Measurements from ENCODE around the gene VEGFB. TPM values are rescaled to one million over a fixed set of nuclear protein-coding genes. Genes with fewer than 3 reads are reported as not detected.

The VEGFB gene
- polyA plus RNA-seq, 3 donors, result 0.40 to 5.6 TPM; not detected in 1

DNA sequence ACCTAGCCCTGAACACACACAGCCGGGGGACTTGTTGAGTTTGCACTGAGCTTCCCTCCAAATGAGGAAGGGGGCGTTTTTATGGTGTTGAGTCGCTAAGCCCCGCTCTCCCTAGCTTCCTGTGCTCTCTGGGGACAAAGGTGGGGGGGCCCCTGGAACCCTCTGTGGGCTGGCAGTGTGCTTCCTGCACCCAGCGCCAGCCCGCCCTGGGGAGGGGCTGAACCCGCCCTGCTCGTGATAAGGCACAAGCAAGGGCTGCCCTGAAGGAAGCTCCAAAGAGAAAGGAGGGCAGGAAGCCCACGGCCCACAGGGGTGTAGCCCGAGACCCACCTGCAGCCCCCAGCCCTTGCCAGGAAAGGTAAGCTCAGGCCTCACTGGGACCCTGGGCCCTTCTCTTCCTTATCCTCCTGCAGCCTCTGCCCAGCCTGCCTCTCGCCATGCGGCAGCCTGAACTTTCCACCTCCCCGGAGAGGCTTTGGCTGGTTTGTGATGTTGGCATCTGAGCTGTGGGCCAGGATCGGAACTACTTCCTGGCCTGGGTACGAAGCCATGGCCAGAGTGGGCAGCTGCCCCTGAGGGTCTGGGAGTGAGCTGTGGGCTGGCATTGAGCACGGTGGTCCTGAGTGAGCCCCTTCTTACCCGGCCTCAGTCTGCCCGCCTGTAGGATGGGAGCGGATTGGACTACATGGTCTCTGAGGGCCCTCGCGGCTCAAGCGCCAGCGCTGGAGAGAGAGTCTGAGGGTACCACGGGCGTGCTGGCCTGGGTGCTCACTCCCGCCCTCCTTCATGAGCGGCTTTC is 27.7 kb upstream of the VEGFB start, which contains the start of gene FERMT3:
FERMT3 (plus strand) TSS at position 265 of the 799 bp plus-strand sequence. CDS start 644 bp downstream, outside the sequence.
- H3K4me1 Mint-ChIP-seq, result peaks cover 45% of the 10 kb centered on the region
- TF ChIP-seq, protein P1, sequence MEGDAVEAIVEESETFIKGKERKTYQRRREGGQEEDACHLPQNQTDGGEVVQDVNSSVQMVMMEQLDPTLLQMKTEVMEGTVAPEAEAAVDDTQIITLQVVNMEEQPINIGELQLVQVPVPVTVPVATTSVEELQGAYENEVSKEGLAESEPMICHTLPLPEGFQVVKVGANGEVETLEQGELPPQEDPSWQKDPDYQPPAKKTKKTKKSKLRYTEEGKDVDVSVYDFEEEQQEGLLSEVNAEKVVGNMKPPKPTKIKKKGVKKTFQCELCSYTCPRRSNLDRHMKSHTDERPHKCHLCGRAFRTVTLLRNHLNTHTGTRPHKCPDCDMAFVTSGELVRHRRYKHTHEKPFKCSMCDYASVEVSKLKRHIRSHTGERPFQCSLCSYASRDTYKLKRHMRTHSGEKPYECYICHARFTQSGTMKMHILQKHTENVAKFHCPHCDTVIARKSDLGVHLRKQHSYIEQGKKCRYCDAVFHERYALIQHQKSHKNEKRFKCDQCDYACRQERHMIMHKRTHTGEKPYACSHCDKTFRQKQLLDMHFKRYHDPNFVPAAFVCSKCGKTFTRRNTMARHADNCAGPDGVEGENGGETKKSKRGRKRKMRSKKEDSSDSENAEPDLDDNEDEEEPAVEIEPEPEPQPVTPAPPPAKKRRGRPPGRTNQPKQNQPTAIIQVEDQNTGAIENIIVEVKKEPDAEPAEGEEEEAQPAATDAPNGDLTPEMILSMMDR (IDR thresholded peaks at IDR 0.05), result no peak
- peak within 1 kb of the TSS; percentile 97 to 99 (median 98) for H3K27ac Mint-ChIP-seq
- H3K36me3 ChIP-seq (replicated peaks in 1 of 2; ENCODE audit: control insufficient read depth in 1 of 2, insufficient read depth in 2 of 2, low read length in 2 of 2), result peaks cover 59 to 61% of the 10 kb centered on the region in 2 donors
- peaks cover 59% of the 10 kb centered on the region for H3K79me2 ChIP-seq (ENCODE audit: insufficient read depth, low read length)
- peak within 1 kb of the TSS; percentile 18 for H2AFZ ChIP-seq (ENCODE audit: insufficient read depth, low read depth, low read length, poor library complexity, severe bottlenecking)
- H3K4me3 Mint-ChIP-seq, result peak within 1 kb of the TSS; percentile 98
- DNase-seq, result peak; percentile 73 to 83 (median 80)
- H3K27me3 ChIP-seq (ENCODE audit: control insufficient read depth in 2 of 2, insufficient read depth in 2 of 2, low read length in 2 of 2), result no peaks in the 10 kb centered on the region
- H3K9me3 ChIP-seq (replicated peaks in 1 of 2; ENCODE audit: control insufficient read depth in 1 of 2, insufficient read depth in 1 of 2, low read length in 2 of 2), result no peaks in the 10 kb centered on the region
- peaks cover 45% of the 10 kb centered on the region for H4K20me1 ChIP-seq (ENCODE audit: insufficient read depth, low read length)
- H3K9ac ChIP-seq (ENCODE audit: insufficient read depth, low read length, poor library complexity, severe bottlenecking), result peak within 1 kb of the TSS; percentile 97
- WGBS (ENCODE audit: insufficient coverage), result 1% methylated on average over 22 of the region's 27 CpGs
- H3K27ac ChIP-seq (ENCODE audit: low read depth in 1 of 2, low read length in 2 of 2), result peak within 1 kb of the TSS; percentile 98 to 99
- no peaks in the 10 kb centered on the region for H3K27me3 Mint-ChIP-seq (ENCODE audit: low read depth in 3 of 3)
- H3K4me2 ChIP-seq (replicated peaks; ENCODE audit: extremely low read depth, low read length, poor library complexity, severe bottlenecking), result peak within 1 kb of the TSS; percentile 94
- H3K4me3 ChIP-seq (replicated peaks in 1 of 3; ENCODE audit: low read depth in 2 of 3, low read length in 3 of 3), result peak within 1 kb of the TSS; percentile 62 to 100 (median 98)
- H3K9me3 Mint-ChIP-seq, result peaks cover 0 to 1% (median 0%) of the 10 kb centered on the region in 7 donors
- H3K36me3 Mint-ChIP-seq, result peaks cover 58 to 61% of the 10 kb centered on the region in 2 donors
- peaks cover 43 to 55% of the 10 kb centered on the region in 2 donors for H3K4me1 ChIP-seq (ENCODE audit: control insufficient read depth in 1 of 2, insufficient read depth in 2 of 2, low read length in 2 of 2)
- intact Hi-C loops (cut with micrococcal nuclease), result loop anchor here (1.0 to 5.0 kb wide), 4 partner anchors 20 to 99 kb away; partner anchors contain the start of genes ESRRA (in 2 of the 2), FKBP2 (in 2 of the 2), NUDT22 (in 1 of the 2) and TRPT1 (in 1 of the 2)

DNA sequence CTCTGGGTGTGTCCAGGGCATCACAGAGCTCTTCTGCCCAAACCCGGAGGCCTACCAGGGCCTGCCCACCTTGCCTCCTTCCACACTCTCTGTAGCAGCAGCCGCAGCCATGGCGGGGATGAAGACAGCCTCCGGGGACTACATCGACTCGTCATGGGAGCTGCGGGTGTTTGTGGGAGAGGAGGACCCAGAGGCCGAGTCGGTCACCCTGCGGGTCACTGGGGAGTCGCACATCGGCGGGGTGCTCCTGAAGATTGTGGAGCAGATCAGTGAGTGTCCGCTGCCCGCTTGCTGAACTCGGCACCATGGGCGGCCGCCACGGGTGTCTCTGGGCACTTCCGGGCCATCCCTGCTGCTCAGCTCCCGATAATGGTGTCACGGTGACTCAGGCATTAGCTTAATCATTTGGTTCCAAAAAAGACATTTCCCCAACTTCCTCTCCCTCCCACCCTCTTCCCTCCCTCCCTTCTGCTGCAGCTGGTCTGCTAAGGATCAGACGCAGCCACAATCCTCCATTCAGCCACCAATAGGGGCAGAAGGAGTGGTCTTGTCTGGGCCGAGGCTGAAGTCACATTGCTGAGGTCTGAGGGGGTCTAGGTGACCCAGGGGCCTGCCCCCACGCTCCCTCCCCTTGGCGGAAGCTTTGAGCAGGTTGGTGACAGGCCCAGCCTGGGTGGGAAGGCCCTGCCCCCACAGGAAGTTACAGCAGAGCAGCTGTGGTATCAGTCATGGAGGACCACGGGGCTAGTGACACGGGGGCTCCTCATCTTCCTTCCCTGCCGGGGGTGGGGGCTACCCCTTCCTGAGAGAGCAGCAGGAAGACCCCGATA is 26.9 kb upstream of the VEGFB start:
- H3K36me3 ChIP-seq (replicated peaks in 1 of 2; ENCODE audit: control insufficient read depth in 1 of 2, insufficient read depth in 2 of 2, low read length in 2 of 2), result peaks cover 60 to 61% of the 10 kb centered on the region in 2 donors
- peaks cover 43 to 55% of the 10 kb centered on the region in 2 donors for H3K4me1 ChIP-seq (ENCODE audit: control insufficient read depth in 1 of 2, insufficient read depth in 2 of 2, low read length in 2 of 2)
- peak overlapping the region; percentile 62 to 100 (median 98) for H3K4me3 ChIP-seq (replicated peaks in 1 of 3; ENCODE audit: low read depth in 2 of 3, low read length in 3 of 3)
- Mint-ChIP-seq H3K27me3 (ENCODE audit: low read depth in 3 of 3) (no peaks in the 10 kb centered on the region), H3K27ac (peak overlapping the region; percentile 97 to 99 (median 98)), H3K36me3 (peaks cover 59 to 61% of the 10 kb centered on the region in 2 donors), H3K9me3 (peaks cover 0 to 1% (median 0%) of the 10 kb centered on the region in 7 donors), H3K4me3 (peak overlapping the region; percentile 98), H3K4me1 (peaks cover 48% of the 10 kb centered on the region)
- TF ChIP-seq, protein P1 (IDR thresholded peaks at IDR 0.05), result no peak
- H4K20me1 ChIP-seq (ENCODE audit: insufficient read depth, low read length), result peaks cover 53% of the 10 kb centered on the region
- peak; percentile 89 to 92 (median 92) for DNase-seq
- H3K27ac ChIP-seq (ENCODE audit: low read depth in 1 of 2, low read length in 2 of 2), result peak overlapping the region; percentile 98 to 99
- H3K27me3 ChIP-seq (ENCODE audit: control insufficient read depth in 2 of 2, insufficient read depth in 2 of 2, low read length in 2 of 2), result no peaks in the 10 kb centered on the region
- H3K4me2 ChIP-seq (replicated peaks; ENCODE audit: extremely low read depth, low read length, poor library complexity, severe bottlenecking), result peak overlapping the region; percentile 94
- no peaks in the 10 kb centered on the region for H3K9me3 ChIP-seq (replicated peaks in 1 of 2; ENCODE audit: control insufficient read depth in 1 of 2, insufficient read depth in 1 of 2, low read length in 2 of 2)
- H3K9ac ChIP-seq (ENCODE audit: insufficient read depth, low read length, poor library complexity, severe bottlenecking), result peak overlapping the region; percentile 97
- H3K79me2 ChIP-seq (ENCODE audit: insufficient read depth, low read length), result peaks cover 63% of the 10 kb centered on the region
- intact Hi-C loops (cut with micrococcal nuclease), result loop anchor here (1.0 to 5.0 kb wide), 3 partner anchors 19 to 97 kb away; partner anchors contain the start of genes FKBP2 (in 2 of the 2), ESRRA (in 1 of the 2), NUDT22 (in 1 of the 2) and TRPT1 (in 1 of the 2)
- H2AFZ ChIP-seq (ENCODE audit: insufficient read depth, low read depth, low read length, poor library complexity, severe bottlenecking), result peak overlapping the region; percentile 18
- 0% methylated on average over 26 of the region's 30 CpGs for WGBS (ENCODE audit: insufficient coverage)

Data from CD14-positive monocyte (primary cell).